Adrenal gland (tissue), 5 donors: ENCODE results near the gene DRD1.

Source experiments
- POLR2A ChIP-seq, 2 donors: fragments of 450-650 bp; IDR thresholded peaks; one replicate each; pipeline ENCODE4 v1.6.1; 2017; ENCODE audit warnings: antibody characterized with exemption in 2 of 2, mild to moderate bottlenecking in 2 of 2, moderate library complexity in 1 of 2
- TF ChIP-seq, protein P1 (sequence below), 6 experiments: fragments of 450-650 bp in 4 of 6; fragments of 200-600 bp in 2 of 6; sonication (generic) in 1 of 6; IDR thresholded peaks; 1 replicate in 5 of 6; 2 replicates in 1 of 6; pipeline versions ENCODE4 v1.5.1 to v1.8.0; 2016 to 2021; ENCODE audit warnings: antibody characterized with exemption in 6 of 6, mild to moderate bottlenecking in 2 of 6, moderate library complexity in 1 of 6
- donor health status: DM: no; HTN: no; CAD: no.

DNA sequence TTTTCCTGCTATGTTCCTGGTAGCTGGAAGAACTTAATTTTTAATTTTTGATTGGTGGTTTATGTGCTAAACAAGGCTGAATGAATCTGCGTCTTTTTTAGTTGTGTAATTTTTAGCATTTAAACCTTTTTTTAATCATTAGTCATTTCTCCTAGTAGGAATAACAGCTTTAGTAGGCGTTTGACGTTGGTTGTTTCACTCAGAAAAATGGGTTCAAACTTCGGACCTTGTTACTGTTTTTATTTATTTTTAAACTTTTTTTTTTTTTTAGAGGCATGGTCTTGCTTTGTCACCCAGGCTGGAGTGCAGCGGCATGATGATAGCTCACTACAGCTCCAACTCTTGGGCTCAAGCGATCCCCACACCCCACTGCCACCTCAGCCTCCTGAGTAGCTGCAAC, 47.2 kb upstream of the DRD1 start:
- TF ChIP-seq POLR2A (IDR thresholded peaks at IDR 0.05) = no peak
- TF ChIP-seq, protein P1, sequence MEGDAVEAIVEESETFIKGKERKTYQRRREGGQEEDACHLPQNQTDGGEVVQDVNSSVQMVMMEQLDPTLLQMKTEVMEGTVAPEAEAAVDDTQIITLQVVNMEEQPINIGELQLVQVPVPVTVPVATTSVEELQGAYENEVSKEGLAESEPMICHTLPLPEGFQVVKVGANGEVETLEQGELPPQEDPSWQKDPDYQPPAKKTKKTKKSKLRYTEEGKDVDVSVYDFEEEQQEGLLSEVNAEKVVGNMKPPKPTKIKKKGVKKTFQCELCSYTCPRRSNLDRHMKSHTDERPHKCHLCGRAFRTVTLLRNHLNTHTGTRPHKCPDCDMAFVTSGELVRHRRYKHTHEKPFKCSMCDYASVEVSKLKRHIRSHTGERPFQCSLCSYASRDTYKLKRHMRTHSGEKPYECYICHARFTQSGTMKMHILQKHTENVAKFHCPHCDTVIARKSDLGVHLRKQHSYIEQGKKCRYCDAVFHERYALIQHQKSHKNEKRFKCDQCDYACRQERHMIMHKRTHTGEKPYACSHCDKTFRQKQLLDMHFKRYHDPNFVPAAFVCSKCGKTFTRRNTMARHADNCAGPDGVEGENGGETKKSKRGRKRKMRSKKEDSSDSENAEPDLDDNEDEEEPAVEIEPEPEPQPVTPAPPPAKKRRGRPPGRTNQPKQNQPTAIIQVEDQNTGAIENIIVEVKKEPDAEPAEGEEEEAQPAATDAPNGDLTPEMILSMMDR (IDR thresholded peaks at IDR 0.05) = no peak
